GM20000 (cell line): ENCODE data around the gene RAB6B.

Experiments used
- DNase-seq: peaks from one replicate; pipeline ENCODE4 v3.0.0; 2012; ENCODE audit warnings: low spot score
- CTCF ChIP-seq: IDR thresholded peaks from 2 replicates; pipeline ENCODE4 v1.5.1; 2012; ENCODE audit warnings: mild to moderate bottlenecking, control low read depth; ENCODE audit errors: extremely low read depth, missing control alignments

RAB6B gene

GRCh38 chr3:133881492-133881891, 14.2 kb downstream of the RAB6B start:
- DNase-seq: no peak
- no peak for TF ChIP-seq CTCF

- TF ChIP-seq CTCF: no peak
- DNase-seq: no peak
Observed at GRCh38 chr3:133880886-133881455, 14.7 kb downstream of the RAB6B start.

GRCh38 chr3:133880287-133880686, 15.4 kb downstream of the RAB6B start:
- no peak for TF ChIP-seq CTCF
- no peak for DNase-seq

GRCh38 chr3:133878518-133878917, 17.2 kb downstream of the RAB6B start:
- TF ChIP-seq CTCF: no peak

GRCh38 chr3:133877221-133877620, 18.5 kb downstream of the RAB6B start:
- no peak for DNase-seq
- no peak for TF ChIP-seq CTCF

More at GRCh38 chr3:133878518-133878917, 17.2 kb downstream of the RAB6B start:
- no peak for DNase-seq

GRCh38 chr3:133874761-133875438, 20.8 kb downstream of the RAB6B start:
- TF ChIP-seq CTCF: no peak
- no peak for DNase-seq

GRCh38 chr3:133874344-133874743, 21.3 kb downstream of the RAB6B start:
- DNase-seq: no peak
- TF ChIP-seq CTCF: no peak
